SU-DHL-6 (cell line): ENCODE data around the gene DDX46.

Experiments
- EZH2phosphoT487 ChIP-seq: fragments of 200-600 bp; sonication (generic), shearing (Covaris generic); conservative IDR thresholded peaks from 2 replicates; pipeline ENCODE4 v1.6.1; 2018; ENCODE audit warnings: mild to moderate bottlenecking, antibody characterized with exemption, low read length, moderate library complexity, mixed read lengths
- TF ChIP-seq, protein P1 (sequence below): fragments of 200-600 bp; sonication (generic); IDR thresholded peaks from one replicate; pipeline ENCODE4 v1.5.1; 2017; ENCODE audit warnings: antibody characterized with exemption, mild to moderate bottlenecking, low read length, moderate library complexity; ENCODE audit not compliant: insufficient read depth, poor library complexity, severe bottlenecking

DNA sequence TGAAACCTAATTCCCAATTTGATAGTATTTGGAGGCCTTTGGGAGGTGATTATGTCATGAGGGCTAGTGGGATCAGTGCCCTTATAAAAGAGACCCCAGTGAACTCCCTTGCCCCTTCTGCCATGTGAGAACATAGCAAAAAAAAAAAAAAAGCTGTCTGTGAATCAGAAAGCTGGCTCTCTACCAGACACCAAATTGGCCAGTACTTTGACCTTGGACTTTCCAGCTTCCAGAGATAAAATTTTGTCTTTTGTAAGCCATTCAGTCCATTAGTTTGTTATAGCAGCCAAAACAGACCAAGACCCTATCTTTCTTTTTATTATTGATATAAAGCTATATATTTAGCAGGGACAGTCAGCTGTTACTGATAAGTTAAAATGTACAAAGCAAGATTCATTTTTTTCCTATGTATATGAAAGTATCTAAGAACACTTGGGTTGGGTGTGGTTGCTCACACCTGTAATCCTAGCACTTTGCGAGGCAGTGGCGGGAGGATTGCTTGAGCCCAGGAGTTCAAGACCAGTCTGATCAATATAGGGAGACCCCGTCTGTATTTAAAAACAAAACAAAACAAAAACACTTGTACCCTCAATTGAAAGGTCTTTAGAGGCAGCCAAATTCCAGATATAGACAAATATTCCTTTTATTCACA is 79.1 kb downstream of the DDX46 start:
- TF ChIP-seq, protein P1, sequence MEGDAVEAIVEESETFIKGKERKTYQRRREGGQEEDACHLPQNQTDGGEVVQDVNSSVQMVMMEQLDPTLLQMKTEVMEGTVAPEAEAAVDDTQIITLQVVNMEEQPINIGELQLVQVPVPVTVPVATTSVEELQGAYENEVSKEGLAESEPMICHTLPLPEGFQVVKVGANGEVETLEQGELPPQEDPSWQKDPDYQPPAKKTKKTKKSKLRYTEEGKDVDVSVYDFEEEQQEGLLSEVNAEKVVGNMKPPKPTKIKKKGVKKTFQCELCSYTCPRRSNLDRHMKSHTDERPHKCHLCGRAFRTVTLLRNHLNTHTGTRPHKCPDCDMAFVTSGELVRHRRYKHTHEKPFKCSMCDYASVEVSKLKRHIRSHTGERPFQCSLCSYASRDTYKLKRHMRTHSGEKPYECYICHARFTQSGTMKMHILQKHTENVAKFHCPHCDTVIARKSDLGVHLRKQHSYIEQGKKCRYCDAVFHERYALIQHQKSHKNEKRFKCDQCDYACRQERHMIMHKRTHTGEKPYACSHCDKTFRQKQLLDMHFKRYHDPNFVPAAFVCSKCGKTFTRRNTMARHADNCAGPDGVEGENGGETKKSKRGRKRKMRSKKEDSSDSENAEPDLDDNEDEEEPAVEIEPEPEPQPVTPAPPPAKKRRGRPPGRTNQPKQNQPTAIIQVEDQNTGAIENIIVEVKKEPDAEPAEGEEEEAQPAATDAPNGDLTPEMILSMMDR: no peak
- TF ChIP-seq EZH2phosphoT487: no peak
